ENCODE data around the gene MAN2B2. TPM values are rescaled to one million over a fixed set of nuclear protein-coding genes. Genes with fewer than 3 reads are reported as not detected.

MAN2B2 gene
- total RNA-seq, 1 donor from 2014 or later, result 39.1 TPM

DNA sequence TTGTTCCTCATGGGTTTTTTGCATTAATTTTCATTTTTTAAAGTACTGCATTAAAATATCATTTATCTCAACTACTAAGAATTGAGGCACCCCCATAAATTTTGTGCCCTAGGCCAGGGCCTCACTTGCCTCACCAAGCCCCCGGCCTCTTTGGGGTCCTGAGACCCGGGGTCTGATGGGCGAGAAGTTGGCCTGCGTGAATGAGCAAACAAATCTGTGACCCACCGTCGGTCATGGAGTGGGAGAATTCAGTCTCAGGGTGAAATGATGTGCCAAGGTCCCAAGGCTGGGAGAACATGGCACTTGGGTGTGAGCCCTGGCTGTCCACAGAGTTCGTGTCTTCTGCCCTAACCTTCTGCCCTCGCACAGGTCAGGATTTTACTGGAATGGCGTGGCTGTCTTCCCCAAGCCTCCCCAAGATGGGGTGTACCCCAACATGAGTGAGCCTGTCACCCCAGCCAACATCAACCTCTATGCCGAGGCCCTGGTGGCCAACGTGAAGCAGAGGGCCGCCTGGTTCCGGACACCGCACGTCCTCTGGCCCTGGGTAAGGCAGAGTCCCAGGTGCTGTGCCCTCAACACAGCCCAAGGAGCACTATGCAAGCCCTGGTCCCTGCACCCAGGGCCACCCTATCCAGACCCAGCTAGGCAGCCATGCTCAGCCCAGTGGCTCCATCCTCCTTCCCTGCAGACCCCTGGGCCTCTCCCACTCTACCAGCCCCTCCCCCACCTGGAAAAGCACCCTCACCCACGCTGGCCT is 18.0 kb downstream of the MAN2B2 start:
- Mint-ChIP-seq H3K27me3 (ENCODE audit: unreplicated experiment) (no peaks in the 10 kb centered on the region), H3K9me3 (ENCODE audit: unreplicated experiment) (no peaks in the 10 kb centered on the region), H3K4me1 (ENCODE audit: unreplicated experiment) (no peaks in the 10 kb centered on the region), H3K27ac (ENCODE audit: unreplicated experiment) (no peak overlapping the region), H3K36me3 (ENCODE audit: unreplicated experiment) (peaks cover 3% of the 10 kb centered on the region), H3K4me3 (ENCODE audit: unreplicated experiment) (no peak overlapping the region)
- TF ChIP-seq, protein P1, sequence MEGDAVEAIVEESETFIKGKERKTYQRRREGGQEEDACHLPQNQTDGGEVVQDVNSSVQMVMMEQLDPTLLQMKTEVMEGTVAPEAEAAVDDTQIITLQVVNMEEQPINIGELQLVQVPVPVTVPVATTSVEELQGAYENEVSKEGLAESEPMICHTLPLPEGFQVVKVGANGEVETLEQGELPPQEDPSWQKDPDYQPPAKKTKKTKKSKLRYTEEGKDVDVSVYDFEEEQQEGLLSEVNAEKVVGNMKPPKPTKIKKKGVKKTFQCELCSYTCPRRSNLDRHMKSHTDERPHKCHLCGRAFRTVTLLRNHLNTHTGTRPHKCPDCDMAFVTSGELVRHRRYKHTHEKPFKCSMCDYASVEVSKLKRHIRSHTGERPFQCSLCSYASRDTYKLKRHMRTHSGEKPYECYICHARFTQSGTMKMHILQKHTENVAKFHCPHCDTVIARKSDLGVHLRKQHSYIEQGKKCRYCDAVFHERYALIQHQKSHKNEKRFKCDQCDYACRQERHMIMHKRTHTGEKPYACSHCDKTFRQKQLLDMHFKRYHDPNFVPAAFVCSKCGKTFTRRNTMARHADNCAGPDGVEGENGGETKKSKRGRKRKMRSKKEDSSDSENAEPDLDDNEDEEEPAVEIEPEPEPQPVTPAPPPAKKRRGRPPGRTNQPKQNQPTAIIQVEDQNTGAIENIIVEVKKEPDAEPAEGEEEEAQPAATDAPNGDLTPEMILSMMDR (IDR thresholded peaks at IDR 0.05), result no peak
- no peak for DNase-seq (ENCODE audit: extremely low spot score, unreplicated experiment)

DNA sequence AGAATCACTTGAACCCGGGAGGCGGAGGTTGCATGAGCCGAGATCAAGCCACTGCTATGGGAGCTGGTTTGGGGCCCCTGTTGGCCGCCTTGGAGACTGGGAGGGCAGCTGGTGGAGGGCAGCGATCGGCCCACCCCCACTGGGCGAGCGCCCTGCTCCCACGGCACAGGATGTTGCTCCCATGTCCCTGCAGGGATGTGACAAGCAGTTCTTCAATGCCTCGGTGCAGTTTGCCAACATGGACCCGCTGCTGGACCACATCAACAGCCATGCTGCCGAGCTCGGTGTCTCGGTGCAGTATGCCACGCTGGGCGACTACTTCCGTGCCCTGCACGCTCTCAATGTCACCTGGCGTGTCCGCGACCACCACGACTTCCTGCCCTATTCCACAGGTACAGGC is 19.4 kb downstream of the MAN2B2 start:
- Mint-ChIP-seq H3K27me3 (ENCODE audit: unreplicated experiment) (no peaks in the 10 kb centered on the region), H3K4me1 (ENCODE audit: unreplicated experiment) (no peaks in the 10 kb centered on the region), H3K27ac (ENCODE audit: unreplicated experiment) (no peak overlapping the region), H3K36me3 (ENCODE audit: unreplicated experiment) (peaks cover 3% of the 10 kb centered on the region), H3K9me3 (ENCODE audit: unreplicated experiment) (no peaks in the 10 kb centered on the region), H3K4me3 (ENCODE audit: unreplicated experiment) (no peak overlapping the region)
- no peak for DNase-seq (ENCODE audit: extremely low spot score, unreplicated experiment)
- TF ChIP-seq, protein P1 (IDR thresholded peaks at IDR 0.05), result no peak

DNA sequence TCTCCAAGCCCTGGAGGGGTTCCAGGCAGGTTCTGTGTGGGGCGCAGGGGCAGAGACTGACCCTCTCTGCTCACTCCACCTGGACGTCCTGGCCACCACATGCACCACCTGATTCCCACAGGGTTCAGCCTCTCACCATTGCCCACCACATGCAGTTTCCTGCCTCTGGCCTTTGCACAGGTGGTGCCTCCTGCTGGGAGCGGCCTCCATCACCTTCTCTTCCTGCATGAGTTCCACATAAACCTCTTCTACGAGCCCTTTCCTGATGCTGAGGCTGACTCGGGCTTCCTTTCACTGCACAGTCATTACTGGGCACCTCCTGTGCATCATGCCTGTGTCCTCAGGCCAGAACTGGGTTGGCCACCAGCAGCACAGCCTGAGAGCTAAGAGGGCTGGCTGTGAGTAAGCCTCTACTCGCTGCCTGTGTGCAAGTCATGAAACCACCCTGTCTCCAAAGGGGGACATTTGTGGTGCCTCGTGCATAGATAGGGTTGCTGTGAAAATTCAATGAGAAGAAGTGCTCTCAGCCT is 19.9 kb downstream of the MAN2B2 start:
- no peak for DNase-seq (ENCODE audit: extremely low spot score, unreplicated experiment)
- Mint-ChIP-seq H3K9me3 (ENCODE audit: unreplicated experiment) (no peaks in the 10 kb centered on the region), H3K4me1 (ENCODE audit: unreplicated experiment) (no peaks in the 10 kb centered on the region), H3K27me3 (ENCODE audit: unreplicated experiment) (no peaks in the 10 kb centered on the region), H3K27ac (ENCODE audit: unreplicated experiment) (no peak overlapping the region), H3K4me3 (ENCODE audit: unreplicated experiment) (no peak overlapping the region), H3K36me3 (ENCODE audit: unreplicated experiment) (peaks cover 3% of the 10 kb centered on the region)
- TF ChIP-seq, protein P1 (IDR thresholded peaks at IDR 0.05), result no peak

DNA sequence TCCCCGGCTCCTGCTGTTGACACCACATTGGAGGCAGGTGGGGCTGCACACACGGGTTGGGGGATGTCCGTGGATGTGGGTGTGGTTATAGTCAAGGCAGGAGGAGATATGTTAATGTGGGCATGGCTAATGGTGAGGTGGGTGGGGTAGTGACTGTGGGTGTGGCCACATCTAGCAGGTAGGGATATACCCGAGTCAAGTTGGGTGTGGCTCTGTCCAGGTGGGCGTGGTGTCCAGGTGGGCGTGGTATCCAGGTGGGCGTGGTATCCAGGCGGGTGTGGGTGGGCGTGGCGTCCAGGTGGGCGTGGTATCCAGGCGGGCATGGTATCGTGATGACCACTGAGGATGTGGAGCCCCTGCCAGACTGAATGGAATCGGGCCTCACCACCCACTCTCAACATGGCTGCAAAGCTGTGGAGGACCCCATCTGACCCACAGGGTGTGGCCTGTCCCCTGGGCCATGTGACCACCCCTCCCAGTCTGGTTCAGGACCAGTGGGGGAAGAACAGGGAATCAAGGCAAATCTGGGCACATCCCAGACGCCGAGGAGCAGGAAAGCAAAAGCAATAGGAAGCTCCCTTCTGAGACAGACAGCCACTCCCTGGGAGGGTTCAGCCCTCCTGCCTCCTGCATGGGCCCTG is 21.0 kb downstream of the MAN2B2 start:
- no peak for DNase-seq (ENCODE audit: extremely low spot score, unreplicated experiment)
- Mint-ChIP-seq H3K27ac (ENCODE audit: unreplicated experiment) (no peak overlapping the region), H3K4me3 (ENCODE audit: unreplicated experiment) (no peak overlapping the region), H3K9me3 (ENCODE audit: unreplicated experiment) (no peaks in the 10 kb centered on the region), H3K36me3 (ENCODE audit: unreplicated experiment) (peaks cover 3% of the 10 kb centered on the region), H3K4me1 (ENCODE audit: unreplicated experiment) (no peaks in the 10 kb centered on the region), H3K27me3 (ENCODE audit: unreplicated experiment) (no peaks in the 10 kb centered on the region)
- TF ChIP-seq, protein P1 (IDR thresholded peaks at IDR 0.05), result no peak

DNA sequence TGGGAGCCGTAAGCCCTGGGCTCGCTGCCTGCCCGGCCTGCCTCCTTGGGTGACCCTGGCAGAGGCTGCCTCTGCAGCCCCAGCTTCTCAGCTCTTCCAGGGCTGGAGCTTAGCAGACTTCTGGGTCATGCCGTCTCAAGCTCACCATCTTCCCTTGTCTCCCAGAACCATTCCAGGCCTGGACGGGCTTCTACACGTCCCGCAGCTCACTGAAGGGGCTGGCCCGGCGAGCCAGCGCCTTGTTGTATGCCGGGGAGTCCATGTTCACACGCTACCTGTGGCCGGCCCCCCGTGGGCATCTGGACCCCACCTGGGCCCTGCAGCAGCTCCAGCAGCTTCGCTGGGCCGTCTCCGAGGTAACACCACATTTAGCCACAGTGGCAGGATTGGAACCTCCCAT is 22.0 kb downstream of the MAN2B2 start:
- DNase-seq (ENCODE audit: extremely low spot score, unreplicated experiment), result no peak
- no peaks in the 10 kb centered on the region for H3K27me3 Mint-ChIP-seq (ENCODE audit: unreplicated experiment)
- TF ChIP-seq, protein P1 (IDR thresholded peaks at IDR 0.05), result no peak
- no peaks in the 10 kb centered on the region for H3K4me1 Mint-ChIP-seq (ENCODE audit: unreplicated experiment)
- H3K4me3 Mint-ChIP-seq (ENCODE audit: unreplicated experiment), result no peak overlapping the region
- peaks cover 6% of the 10 kb centered on the region for H3K36me3 Mint-ChIP-seq (ENCODE audit: unreplicated experiment)
- H3K27ac Mint-ChIP-seq (ENCODE audit: unreplicated experiment), result no peak overlapping the region
- H3K9me3 Mint-ChIP-seq (ENCODE audit: unreplicated experiment), result no peaks in the 10 kb centered on the region
